Cerebellar cortex (tissue), 1 donor: Measurements from ENCODE around the gene B9D2.

Experiments used
- DNase-seq: peaks from one replicate; pipeline ENCODE4 v3.0.0-alpha.2; 2015; ENCODE audit warnings: low spot score

B9D2 gene

DNA sequence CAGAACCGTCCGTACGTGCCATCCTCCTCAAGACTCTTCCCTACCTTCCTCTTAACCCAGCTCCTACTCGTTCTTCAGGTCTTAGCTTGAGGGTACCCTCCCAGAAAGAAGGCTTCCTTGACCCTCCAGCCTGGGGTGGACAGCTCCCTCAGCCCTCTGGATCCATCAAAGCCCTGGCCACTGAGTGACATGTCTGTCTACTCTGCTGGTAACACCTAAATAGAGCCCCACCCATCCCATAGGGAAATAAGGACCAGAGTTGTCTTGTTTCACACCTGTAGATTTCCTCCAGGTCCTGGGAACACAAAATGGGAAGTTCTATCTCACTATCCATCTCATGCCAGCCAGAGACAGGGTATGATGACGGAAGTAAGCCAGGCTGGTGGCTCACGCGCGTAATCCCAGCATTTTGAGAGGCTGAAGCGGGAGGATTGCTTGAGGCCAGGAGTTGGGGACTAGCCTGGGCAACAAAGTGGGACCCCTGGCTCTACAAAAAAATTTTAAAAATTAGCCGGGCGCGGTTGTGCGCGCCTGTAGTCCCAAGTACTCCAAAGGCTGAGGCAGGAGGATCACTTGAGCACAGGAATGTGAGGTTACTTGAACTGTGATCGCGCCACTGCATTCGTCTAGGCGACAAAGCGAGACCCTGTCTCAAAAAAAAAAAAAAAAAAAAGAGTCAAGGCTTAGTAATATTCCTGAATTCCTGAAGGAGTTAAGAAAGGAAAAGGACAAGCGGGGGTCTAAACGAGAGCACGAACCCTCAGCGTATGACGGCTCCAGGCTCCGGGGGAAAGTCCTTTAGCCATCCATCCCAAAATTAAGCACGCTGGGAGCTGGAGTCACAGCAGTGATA lies 54.5 kb downstream of the B9D2 start:
- peak; percentile 41 for DNase-seq

DNA sequence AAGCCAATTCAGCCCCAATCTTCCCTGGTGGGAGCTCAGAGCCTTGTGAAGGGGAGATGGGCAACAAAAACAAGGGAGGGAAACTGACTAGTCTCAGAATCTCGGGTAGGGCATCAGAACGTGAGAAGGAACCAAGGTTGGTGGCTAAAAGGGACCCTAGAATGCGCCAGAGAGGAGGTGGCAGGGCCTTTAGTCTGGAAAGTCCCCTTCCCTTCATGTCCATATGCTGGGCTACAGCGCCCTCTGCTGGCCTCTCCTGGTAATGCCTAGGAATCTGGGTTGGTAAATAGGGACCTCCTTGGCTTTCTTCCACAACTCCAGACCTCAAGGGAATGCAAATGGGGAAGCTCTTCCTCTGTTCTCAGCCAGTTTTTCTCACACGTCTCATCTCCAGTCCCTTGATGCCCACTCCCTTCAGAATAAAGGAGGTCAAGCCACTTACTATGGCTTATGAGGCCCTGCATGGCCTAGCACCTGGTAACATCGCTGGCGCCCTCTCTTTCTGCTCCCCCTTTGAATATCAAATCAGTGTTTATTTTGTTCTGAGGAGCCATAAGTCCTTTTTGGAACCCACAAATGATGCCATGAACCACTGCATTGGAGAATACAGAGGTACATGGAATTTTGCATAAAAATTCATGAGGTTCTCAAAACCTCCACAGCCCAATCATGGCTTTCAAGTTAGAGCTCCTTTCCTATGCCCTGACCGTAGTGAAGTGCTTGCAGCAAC lies 55.3 kb downstream of the B9D2 start:
- peak; percentile 92 for DNase-seq

DNA sequence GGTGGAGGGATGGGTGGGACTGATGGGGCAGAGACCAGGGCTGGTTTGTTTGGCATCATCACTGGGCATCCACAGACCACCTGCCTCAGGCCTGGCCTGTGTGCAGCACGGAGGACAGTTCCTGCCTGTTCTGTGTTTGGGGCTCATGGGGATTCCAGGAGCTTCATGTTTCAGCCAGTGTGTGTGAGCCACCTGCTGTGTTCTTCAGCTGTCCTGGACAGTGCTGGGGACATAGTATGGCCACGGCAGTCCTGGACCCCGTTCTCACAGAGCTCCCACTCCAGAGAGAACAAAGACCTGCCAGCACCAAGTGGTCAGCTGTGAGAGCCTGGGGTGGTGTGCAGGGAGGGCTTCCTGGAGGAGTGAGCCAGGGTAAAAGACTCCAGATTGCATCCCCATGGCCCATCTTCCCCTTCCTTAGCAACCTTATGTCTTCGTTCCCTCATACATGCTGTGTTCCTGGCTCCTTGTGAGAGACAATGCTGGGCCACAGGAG lies 55.9 kb downstream of the B9D2 start:
- no peak for DNase-seq

DNA sequence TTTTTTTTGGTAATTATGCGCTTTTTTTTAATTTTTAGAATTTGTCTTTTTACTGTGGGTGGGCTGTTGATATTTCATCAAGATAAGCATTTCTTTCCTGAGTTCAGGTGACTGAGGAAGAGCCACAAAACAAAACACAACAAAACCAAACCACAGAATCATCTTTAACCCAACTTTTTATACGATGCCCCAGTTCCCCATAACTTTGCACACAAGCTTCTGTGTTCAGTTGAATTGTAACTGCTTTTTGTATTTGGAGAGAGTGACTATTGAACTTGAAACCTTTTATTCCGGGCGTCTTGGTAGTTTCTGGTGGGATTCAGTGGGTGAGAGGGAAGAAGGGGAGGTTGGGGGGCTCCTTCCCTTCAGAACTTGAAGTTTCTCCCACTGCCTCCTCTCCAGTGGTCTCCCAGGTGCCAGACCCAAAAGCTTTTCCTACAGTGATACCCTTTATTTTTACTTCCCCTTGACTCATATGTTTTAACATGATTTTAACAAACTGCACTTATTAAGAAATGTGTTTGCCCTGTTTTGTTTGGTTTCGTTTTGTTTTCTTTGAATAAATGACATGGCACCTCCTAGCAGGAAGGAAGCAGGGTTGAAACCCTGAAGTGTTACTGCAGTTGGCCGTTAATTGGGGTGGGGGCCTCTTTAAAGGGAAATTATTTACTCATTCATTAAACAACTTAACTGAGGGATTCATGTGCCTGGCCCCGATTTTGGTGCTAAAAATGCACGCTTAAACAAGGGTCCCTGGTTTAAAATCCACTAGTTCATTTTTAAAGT lies 56.7 kb downstream of the B9D2 start:
- no peak for DNase-seq

DNA sequence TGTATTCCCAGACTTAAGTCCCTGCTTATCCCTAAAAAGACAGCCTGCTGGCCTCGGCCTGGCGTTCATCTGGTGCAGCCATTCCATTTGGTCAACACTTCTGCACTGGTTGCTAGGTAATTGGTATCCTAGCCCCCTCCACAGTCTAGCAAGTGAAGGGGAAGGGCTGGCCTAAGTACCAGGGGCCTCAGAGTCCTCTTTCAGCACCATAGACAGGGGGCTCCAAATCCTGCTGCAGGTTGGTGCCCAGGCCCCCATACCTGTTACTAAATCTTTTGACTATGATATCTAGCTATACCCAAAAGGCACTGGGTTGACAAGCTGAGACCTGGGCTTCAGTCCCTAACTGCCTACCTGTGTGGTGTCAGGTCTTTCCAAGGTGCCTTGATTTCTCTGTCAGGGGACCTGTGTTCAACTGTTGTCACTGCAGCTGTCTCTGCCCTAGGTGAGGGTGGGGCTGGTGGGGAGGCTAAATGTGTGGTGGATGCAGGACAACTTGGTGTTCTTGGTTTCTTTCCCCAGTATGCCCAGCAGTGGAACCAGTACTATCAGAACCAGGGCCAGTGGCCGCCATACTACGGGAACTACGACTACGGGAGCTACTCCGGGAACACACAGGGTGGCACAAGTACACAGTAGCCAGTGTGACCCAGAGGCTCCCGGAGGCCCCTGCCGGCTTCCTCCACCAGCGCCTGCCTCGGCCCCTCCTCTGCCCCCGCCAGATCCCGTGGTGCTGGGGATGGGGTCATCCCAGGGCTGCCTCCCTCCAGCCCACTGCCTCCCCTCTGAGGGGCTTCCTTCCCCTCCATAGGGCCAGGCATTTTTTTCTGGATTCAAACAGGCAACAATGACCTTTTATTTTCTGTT lies 57.8 kb downstream of the B9D2 start:
- DNase-seq, result no peak

DNA sequence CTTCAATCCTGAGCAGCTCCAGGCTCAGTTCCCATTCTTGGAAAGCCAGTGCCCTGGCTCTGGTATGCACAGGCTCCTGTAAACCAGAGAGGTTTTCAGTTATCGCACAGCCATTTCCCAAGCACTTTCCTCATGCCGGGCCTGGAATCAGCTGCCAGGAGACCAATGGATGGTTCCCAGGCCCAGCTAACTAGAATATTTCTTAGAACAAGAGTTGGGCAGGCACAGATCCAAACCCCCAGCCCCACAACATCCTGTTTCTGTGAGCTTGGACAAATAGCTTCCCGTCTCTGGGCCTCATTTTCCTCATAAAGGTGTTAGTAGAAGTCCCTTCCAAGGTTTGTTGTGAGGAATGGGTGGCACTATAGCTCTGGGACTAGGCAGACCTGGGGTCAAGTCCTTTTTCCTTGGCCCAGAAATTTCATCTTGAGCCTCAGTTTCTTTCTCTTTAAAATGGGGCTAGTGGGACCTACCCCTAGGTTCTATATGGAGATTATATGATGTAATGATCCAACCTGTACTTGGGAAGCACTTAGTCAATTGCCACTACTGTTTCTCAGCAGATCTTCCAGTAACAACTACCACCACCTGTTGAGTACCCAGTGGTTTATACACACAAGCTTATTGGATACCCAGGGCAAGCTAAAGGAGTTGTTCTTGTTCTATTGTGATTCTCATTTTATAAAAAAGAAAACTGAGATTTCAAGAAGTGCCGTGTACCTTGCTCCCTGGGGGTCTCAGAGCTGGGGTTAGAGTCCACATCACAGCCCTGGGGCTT lies 59.1 kb downstream of the B9D2 start:
- no peak for DNase-seq
